HS-27A (cell line): ENCODE data around the gene CEP152.
A peak's percentile ranks its signal among the peaks of the same experiment; 100 is the strongest.

Source experiments
- DNase-seq: peaks from one replicate; pipeline ENCODE4 v3.0.0-alpha.2; 2012; ENCODE audit warnings: low read depth, missing footprints

The CEP152 gene

DNA sequence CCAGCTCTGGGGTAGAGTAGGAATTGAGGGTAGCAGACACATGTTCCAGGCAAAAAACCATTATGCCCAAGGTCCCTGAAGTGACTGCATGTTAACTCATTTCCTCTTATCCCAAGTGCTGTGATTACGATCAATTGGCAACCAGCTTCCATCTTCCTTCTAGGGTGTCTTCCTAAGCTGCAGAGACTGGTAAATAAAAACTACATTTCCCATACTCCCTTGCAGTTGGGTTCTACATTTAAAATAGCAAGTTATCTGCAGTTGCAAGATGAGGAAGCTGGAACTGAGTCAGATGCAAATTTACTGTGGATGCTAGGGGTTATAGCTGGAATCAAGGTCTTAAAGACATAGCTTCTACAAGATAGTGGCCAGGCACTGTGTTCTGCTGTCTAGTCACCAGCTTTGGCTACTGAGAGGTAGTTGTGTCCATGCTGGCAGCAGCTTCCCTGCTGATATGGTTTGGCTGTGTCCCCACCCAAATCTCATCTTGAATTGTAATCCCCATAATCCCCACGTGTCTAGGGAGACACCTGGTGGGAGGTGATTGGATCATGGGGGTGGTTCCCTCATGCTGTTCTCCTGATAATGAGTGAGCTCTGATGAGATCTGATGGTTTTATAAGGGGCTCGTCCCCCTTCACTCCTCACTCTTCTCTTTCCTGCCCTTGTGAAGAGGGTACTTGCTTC lies 114.1 kb downstream of the CEP152 start:
- DNase-seq: no peak

DNA sequence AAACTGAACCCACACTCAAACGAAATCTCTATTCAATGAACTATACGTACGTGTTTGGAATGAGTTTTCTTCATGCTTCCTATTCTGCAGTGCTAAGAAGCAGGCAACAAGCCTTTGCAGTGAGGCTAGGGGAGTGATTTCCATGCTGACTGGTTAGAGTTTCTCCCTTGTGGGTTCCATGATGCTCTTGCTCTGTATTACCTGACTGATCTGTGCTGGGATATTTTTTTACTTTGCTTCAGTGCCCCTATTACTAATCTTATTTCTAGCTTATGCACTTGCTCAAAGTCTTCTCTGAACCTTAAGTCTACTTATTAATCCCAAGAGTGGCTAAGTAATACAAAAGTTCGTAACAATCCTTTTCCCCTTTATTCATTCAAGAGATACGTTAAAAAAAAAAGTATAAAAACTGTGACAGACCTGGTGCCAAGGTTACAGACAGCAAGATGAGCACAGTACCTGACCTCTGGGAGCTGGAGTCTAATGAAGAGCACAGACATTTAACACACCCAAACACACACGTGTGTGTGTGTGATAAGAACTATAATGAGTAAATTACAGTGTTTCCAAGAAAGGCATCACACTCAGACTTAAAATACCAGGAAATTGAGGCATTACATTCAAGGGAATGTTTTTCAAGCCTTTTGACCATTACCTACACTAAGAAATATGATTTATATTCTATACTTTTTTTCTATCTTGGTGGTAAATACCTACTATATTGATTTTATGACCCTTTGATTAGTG lies 114.9 kb downstream of the CEP152 start:
- DNase-seq: no peak

DNA sequence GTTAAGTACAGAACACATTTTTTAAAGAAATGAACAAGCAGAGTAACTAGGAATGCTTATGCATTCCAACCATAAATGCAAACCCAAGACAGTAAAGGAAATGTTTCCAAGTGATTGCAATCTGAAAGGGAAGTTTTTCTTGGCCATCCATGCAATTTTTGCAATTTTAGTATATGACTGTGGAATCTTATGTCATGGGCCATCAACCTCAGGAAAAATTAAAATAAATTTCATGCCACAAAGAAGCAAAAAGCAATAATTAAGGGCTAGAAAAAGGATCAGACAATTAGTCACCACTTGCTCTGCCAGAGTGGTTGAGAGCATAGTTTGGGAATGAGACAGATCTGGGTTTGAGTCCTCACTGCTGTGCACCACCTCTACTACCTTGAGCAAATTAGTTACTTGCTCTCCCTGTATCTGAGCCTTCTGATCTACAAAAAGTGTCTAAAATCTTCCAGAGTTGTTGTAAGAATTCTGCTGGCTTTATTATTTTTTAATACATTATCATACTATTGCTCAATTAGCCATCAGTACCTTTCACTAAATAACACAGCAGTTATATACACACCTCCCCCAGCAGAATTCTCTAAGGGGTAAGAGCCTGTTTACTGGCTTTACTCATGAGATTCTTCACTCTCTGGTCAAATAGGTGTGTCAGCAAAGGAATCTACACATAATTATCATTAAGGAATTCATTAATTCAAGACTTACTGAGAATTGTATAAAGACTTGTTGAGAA lies 115.6 kb downstream of the CEP152 start:
- peak; percentile 90 for DNase-seq

DNA sequence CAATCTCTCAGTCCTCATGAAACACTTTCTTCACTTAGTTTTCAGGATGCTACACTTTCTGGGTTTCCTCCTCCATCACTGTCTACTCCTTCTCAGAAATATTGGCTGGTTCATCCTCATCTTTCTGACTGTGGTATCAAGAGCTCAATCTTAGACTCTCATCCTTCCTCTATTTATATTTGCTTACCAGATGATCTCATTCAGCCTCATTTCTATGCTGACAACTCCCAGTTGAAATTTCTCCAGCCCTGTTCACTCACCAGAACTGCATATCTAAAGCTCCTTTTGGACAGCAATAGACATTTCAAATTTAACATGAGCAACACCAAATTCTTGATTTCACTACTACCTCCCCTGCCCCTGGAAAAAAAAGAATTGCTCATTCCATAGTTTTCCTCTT lies 117.4 kb downstream of the CEP152 start:
- DNase-seq: no peak

DNA sequence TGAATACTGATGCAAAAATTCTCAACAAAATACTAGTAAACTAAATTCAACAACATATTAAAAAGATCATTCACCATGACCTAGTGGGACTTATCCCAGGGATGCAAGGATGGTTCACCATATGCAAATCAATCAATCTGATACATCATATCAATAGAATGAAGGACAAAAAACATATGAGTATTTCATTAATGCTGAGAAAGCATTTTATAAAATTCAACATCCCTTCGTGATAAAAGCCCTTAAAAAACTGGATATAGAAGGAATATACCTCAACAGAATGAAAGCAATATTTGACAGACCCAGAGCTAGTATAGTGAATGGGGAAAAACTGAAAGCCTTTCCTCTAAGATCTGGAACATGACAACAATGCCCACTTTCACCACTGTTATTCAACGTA lies 122.4 kb downstream of the CEP152 start:
- no peak for DNase-seq
